NCI-H345 treated with DMSO at 0.1 percent for 48 hours (cell line): ENCODE results near the gene LSMEM2.
"Not testable (repeated sequence)": the region's sequence is repeated elsewhere in the genome, so short reads cannot be mapped to it uniquely, and the experiment has no call there.

Source experiments
- DNase-seq: peaks from one replicate; lab custom pipeline; 2025; ENCODE audit not compliant: unreplicated experiment; lab: John Stamatoyannopoulos, UW

The LSMEM2 gene

DNA sequence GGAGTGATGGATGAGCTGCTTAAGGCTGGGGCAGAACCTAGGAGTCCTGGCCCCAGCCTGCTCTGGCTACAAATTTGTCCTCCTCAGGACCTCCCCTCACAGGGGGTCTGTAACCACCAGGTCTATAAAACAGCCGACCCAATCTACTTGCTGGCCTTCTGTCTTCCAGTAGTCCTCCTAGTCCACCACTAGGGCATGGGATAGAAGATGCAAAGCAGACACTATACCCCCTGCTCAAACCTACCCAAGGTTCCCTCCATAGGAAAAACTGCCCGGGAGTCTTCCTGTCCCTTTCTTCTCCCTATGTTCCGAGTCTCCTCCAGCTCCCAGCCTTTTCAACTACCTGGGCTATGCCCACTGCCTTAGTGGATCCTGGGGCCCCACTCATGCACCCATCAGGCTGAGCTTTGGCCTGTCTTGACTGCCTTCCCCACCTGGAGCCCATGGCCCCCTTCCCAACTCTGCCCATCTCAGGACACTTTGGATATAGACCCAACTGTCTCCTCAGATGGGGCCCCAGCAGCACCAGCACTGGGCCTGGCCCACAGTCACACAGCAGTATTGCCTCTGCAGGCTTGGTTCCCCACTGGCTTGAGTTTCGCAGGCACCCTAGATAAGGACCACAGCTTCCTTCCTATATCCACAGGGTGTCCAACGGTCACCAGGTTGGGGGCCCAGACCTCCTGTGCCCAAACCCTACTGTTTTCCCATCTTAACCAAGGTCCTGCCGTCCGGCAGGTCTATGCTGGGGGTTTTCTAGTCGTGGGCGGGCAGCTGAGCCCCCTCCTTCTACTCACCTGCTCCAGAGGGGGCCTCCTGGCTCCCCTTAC lies 19.2 kb downstream of the LSMEM2 start:
- DNase-seq, result no peak

DNA sequence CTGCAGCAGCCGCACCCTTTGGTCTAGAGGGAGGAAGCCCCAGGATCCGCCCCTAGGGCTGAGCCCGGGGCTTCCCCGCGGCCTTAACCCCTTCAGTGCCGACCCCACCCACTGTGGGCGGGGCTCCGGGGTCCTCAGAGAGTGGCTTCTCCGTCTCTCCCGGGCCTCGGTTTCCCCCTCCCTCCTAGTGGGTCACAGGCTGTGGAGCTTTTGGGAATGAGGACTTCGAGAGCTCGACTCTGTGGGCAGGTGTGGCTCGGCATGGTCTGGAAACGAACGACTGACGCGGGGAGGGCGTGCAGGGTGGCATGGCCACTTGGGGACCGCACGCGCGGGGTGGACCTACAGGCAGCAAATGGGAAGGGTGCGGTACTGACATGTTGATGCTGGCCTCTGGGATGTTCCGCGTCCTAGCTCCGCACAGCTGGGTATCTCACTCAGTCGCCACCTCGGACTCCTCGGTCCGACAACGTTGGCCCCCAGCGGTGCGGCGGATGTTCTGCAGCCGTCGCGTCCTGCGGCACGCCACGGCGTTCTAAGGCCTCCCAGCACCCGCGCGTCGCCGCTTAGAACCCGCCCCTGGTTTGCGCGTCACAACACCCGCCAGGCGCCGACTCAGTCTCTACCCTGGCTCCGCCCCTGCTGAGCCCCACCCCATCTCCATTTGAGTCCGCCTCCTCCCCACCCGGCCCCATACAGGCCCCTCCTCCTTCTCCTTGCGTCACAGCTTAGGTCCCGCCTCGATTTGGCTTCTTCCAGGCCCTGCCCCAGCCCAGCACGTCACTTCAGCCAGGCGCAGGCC lies 20.1 kb downstream of the LSMEM2 start, which contains the start of the genes HYAL3 and NAA80:
HYAL3 (minus strand) TSS at position 570 of the 802 bp plus-strand sequence. CDS start 3,803 bp downstream, outside the sequence.
NAA80 (minus strand) TSS at position 570 of the 802 bp plus-strand sequence. CDS start 1,942 bp downstream, outside the sequence.
- DNase-seq, result peak; percentile 91

DNA sequence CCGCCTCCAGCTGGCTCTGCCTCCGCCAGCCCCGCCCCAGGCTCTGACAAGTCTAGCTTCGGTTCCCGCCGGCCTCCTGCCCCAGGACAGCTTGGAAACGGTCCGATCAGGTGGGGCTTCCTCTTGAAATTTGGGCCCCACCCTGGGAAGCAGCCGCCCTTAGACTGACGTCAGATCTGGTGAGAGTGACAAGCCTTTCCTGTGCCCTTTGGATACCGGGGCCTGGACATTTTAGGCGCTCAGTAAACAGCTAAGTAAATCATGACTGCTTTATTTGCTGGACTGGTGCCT lies 20.7 kb downstream of the LSMEM2 start:
- no peak for DNase-seq

DNA sequence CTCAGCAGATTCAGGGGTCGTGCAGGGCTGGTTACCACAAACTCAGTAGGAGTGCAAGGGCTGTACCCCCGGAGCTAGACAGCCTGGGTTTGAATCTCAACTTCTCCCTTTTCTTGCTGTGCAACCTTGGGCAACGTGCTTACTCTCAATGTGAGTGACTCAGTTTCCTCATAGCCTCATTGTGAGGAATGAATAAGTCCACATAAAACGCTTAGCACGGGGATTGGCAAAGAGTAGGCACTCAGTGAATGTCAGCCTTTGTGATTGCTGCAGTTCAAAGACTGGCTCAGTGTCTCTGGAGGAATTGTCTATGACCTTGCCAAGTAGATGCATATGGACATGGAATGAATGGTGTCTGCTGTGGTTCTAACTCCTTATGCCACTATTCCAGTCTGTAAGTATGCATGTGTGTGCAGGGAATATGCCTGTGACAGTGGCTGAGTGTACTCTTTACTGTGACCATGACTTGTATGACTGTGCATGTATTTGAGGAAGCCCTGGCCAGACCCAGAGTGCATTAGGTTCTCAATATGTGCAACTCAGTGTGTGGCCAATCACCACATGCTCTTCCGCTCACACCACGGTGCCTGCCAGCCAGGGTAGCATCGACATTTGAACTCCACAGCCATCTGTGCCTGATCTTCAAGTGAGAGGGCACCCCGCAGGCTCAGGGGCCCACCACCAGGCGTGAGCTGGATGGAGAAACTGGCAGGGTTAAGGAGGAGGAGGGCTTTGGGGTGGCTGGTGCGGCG lies 21.2 kb downstream of the LSMEM2 start:
- no peak for DNase-seq

DNA sequence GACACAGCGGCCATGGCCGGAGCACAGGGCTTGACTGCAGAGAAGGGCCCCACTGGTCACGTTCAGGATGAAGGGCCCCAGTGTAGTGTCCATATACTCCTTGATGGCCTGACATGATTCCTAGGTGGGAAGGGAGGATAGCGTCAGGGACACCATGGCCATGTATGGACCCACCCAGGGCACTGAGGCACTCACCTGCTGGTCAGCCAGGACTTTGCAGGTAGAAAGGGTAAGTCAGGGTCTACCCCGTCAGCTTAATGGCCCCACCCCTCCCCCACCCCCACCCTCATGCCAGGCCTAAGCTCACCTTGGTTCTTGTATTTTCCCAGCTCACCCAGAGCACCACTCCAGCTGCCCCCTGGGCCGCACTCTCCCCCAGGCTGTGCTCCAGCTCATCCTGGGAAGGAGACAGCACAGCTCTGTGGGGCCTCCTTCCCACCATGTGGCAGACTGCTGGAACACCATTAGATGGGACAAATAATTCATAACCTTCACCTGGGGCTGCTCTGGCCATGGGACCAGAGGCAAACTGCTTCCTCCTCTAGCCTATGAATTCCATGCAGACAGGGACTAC lies 21.9 kb downstream of the LSMEM2 start:
- DNase-seq, result no peak

GRCh38 chr3:50302095-50303012 lies 23.5 kb downstream of the LSMEM2 start:
- no peak for DNase-seq

GRCh38 chr3:50303013-50303815 lies 24.3 kb downstream of the LSMEM2 start, which contains the start of gene HYAL1:
Gene HYAL1 (minus strand): TSS chr3:50303574. CDS start chr3:50302956, 618 bp downstream.
- no peak for DNase-seq

DNA sequence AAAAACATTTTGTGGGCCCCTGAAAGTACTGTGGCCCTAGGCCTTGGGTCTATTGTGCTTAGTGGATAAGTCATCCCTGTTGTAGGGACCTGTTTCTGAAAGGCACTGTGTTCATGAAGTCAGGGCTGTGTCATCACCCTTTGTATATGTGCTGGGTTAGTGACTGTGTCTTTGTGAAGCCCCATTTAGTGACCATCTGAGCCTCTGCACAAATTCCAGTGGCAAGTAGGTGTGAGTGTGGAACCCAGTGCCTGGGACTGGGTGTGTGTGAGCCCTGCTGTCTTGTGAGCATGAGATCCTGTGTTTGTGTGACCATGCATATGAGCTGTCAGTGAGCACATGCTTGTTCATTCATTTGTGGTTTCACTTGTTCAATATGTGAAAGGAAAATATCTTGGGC lies 25.7 kb downstream of the LSMEM2 start:
- no peak for DNase-seq

DNA sequence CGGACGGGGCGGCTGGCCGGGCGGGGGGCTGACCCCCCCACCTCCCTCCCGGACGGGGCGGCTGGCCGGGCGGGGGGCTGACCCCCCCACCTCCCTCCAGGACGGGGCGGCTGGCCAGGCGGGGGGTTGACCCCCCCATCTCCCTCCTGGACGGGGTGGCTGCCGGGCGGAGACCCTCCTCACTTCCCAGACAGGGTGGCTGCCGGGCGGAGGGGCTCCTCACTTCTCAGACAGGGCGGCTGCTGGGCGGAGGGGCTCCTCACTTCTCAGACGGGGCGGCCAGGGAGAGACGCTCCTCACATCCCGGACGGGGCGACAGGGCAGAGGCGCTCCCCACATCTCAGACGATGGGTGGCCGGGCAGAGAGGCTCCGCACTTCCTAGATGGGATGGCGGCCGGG lies 33.2 kb downstream of the LSMEM2 start:
- not testable (repeated sequence) for DNase-seq

DNA sequence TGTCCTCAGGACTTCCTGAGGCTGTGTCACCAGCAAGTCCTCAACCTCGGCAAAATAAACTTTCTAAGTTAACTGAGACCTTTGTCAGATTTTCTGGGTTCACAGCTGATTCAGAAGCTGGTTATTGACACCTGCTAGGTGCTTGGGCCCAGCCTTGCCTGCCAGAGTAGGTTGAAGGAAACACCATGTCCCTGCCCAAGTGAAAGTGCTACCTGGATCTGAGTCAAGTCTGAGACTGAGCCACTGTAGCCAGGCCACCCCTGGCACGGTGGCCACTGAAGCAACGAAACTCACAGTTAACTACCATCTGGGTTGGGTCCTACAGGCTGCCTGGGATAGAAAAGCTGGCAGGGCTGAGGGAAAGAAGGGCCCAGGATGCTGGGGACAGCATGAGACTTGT lies 35.5 kb downstream of the LSMEM2 start:
- no peak for DNase-seq

GRCh38 chr3:50314816-50315215 lies 35.9 kb downstream of the LSMEM2 start:
- no peak for DNase-seq

GRCh38 chr3:50316657-50317242 lies 37.9 kb downstream of the LSMEM2 start:
- DNase-seq, result no peak

DNA sequence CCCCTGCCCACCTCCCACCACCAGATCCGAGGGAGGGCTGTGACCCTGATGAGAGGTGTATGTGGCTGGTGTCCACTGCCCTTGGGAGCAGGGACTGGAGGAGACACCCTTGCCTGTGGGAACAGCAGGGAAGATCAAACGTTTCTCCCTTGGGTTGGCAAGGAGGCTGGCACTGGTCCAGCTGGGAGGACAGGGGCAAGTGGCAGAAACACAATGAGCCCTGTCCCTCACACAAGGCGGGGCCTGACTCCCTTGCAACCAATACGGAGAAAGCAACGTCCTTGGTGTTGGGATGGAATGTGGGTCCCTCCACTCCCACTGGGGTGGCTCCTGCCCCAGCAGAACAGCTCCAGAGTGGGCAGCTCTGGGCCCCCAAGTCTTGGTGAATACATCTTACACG lies 38.4 kb downstream of the LSMEM2 start:
- DNase-seq, result no peak

DNA sequence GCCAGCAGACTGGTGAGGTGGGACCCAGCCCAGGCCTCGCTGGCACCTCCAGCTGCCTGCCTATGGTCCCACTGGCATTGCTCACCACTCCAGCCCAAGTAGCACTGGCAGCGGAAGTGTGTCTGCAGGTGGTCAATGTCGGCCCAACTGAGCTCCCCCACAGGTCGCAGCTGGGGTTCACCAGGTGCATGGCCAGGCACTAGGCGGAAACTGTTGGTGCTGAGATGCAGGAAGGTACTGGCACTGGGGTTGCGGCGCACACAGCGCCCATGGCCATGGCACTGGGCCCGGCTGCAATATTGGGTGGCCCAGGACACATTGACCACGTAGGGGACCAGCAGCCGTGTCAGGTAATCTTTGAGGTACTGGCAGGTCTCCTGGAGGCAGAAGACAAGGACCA lies 39.3 kb downstream of the LSMEM2 start:
- DNase-seq, result no peak

DNA sequence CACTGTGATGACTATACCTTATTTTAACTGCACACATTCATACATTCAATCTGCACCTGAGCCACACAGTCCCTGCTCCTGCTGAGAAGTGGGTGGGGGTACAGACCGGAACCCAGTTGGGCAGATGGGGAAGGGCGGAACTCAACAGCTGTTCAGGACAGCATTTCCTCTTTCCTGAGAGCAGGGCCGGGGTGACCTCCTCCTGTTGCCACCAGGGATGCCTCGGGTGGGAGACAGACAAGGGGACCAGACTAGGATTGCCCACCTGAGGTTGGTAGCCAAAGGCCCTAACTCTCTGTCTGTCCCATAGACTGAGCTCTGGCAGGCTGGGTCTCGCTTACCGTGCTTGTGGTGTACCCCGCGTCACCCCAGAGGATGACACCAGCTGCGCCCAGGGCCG lies 39.7 kb downstream of the LSMEM2 start:
- DNase-seq, result no peak

GRCh38 chr3:50319181-50319893 lies 40.5 kb downstream of the LSMEM2 start:
- no peak for DNase-seq

DNA sequence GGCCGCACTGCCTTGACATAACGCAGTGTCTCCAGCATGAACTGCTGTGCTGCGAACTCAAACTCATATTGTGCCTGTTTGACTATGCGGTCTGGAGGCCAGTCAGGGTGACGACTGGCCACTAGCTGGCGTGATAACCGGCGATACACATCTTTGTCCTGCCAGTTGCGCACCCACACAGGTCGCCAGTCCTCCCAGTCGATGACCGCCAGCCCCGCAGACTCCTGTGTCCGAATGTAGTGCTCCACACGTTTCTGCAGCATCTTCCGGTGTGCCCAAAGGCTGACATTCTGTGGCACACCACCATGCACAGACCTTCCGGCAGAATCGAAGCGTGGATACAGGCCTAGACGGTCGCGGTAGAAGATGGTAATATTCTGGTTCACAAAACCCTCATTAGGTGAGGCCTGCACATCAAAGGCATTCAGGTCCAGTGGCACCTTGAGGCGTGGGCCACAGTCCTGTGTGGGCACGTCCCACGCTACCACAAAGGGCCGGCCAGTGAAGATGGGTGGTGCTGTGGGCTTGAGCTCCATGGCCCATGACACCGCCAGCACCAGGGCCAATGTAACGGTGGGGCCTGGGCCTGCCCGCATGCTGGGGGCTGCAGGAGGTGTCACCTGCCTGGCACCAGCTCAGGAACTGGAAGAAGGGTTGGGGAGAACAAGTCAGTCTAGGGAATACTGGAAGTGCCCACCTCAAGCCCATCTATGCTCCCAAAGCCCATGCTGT lies 41.2 kb downstream of the LSMEM2 start:
- no peak for DNase-seq
